NT2/D1 (cell line): ENCODE results near the gene TRAIP.
"Not testable (repeated sequence)": the region's sequence is repeated elsewhere in the genome, so short reads cannot be mapped to it uniquely, and the experiment has no call there.

Source experiments
- DNase-seq: peaks from one replicate; pipeline ENCODE4 v3.0.0-alpha.2; 2011; ENCODE audit warnings: low read depth, low spot score
- H3K27me3 ChIP-seq: 2 replicates; pipeline ENCODE4 v1.6.0; 2011; ENCODE audit warnings: mild to moderate bottlenecking; ENCODE audit not compliant: insufficient read length, insufficient read depth
- H3K36me3 ChIP-seq: 2 replicates; pipeline ENCODE4 v1.6.1; 2011; ENCODE audit warnings: mild to moderate bottlenecking, low read length, mixed read lengths; ENCODE audit not compliant: insufficient read depth, insufficient read length
- H3K4me1 ChIP-seq: 2 replicates; pipeline ENCODE4 v1.5.1; 2011; ENCODE audit not compliant: insufficient read depth, insufficient read length
- H3K4me3 ChIP-seq: 2 replicates; pipeline ENCODE4 v1.5.1; 2011; ENCODE audit warnings: low read depth; ENCODE audit not compliant: insufficient read length
- H3K9ac ChIP-seq: 2 replicates; pipeline ENCODE4 v1.6.0; 2011; ENCODE audit warnings: low read depth; ENCODE audit not compliant: insufficient read length
- H3K9me3 ChIP-seq: 2 replicates; pipeline ENCODE4 v1.5.1; 2011; ENCODE audit warnings: mild to moderate bottlenecking, low read length; ENCODE audit not compliant: insufficient read depth
- SUZ12 ChIP-seq: IDR thresholded peaks from 2 replicates; pipeline ENCODE4 v1.6.1; 2011; ENCODE audit not compliant: insufficient read length, insufficient read depth; ENCODE audit errors: extremely low read depth
- YY1 ChIP-seq: IDR thresholded peaks from 2 replicates; pipeline ENCODE4 v1.6.1; 2011; ENCODE audit not compliant: insufficient read length, insufficient read depth
- ZNF274 ChIP-seq: IDR thresholded peaks from 2 replicates; pipeline ENCODE4 v1.6.1; 2011; ENCODE audit warnings: mild to moderate bottlenecking, low read depth, low read length

TRAIP gene

GRCh38 chr3:49786357-49787181, 69.8 kb downstream of the TRAIP start, which contains the start of gene IP6K1:
TSS of gene IP6K1 (minus strand) at chr3:49786542. CDS start at chr3:49748040, 38,502 bp downstream.
- peaks cover 9% of the 10 kb centered on the region for H3K4me1 ChIP-seq
- no peaks in the 10 kb centered on the region for H3K27me3 ChIP-seq
- H3K9ac ChIP-seq: peak within 1 kb of the TSS; percentile 88
- H3K36me3 ChIP-seq: peaks cover 23% of the 10 kb centered on the region
- no peaks in the 10 kb centered on the region for H3K9me3 ChIP-seq
- peak within 1 kb of the TSS; percentile 75 for H3K4me3 ChIP-seq
- TF ChIP-seq SUZ12: no peak
- no peak for TF ChIP-seq ZNF274
- peak; percentile 82 for TF ChIP-seq YY1
- peak; percentile 100 for DNase-seq

- TF ChIP-seq ZNF274 (no peak), YY1 (no peak), SUZ12 (no peak)
- H3K36me3 ChIP-seq: peaks cover 28% of the 10 kb centered on the region
- peak overlapping the region; percentile 75 for H3K4me3 ChIP-seq
- H3K9me3 ChIP-seq: no peaks in the 10 kb centered on the region
- peak overlapping the region; percentile 88 for H3K9ac ChIP-seq
- no peak for DNase-seq
- H3K27me3 ChIP-seq: no peaks in the 10 kb centered on the region
- peaks cover 7% of the 10 kb centered on the region for H3K4me1 ChIP-seq
These were observed 70.6 kb downstream of the TRAIP start for GRCh38 chr3:49785565-49786356.

- not testable (repeated sequence) for H3K4me1 ChIP-seq, DNase-seq, H3K9me3 ChIP-seq, H3K27me3 ChIP-seq, H3K4me3 ChIP-seq, H3K9ac ChIP-seq
- peaks cover 50% of the 10 kb centered on the region for H3K36me3 ChIP-seq
These were observed 74.1 kb downstream of the TRAIP start for GRCh38 chr3:49782277-49782676.

GRCh38 chr3:49781415-49782199, 74.8 kb downstream of the TRAIP start:
- no peak overlapping the region for H3K9ac ChIP-seq
- peaks cover 56% of the 10 kb centered on the region for H3K36me3 ChIP-seq
- DNase-seq: no peak
- no peaks in the 10 kb centered on the region for H3K9me3 ChIP-seq
- H3K4me1 ChIP-seq: peaks cover 3% of the 10 kb centered on the region
- no peak overlapping the region for H3K4me3 ChIP-seq
- TF ChIP-seq ZNF274 (no peak), SUZ12 (no peak), YY1 (no peak)
- H3K27me3 ChIP-seq: no peaks in the 10 kb centered on the region

GRCh38 chr3:49780975-49781365, 75.4 kb downstream of the TRAIP start:
- H3K4me3 ChIP-seq, DNase-seq, H3K4me1 ChIP-seq, H3K9ac ChIP-seq, H3K27me3 ChIP-seq, H3K9me3 ChIP-seq: not testable (repeated sequence)
- H3K36me3 ChIP-seq: peaks cover 56% of the 10 kb centered on the region

- H3K9ac ChIP-seq: no peak overlapping the region
- H3K4me3 ChIP-seq: no peak overlapping the region
- no peaks in the 10 kb centered on the region for H3K27me3 ChIP-seq
- peaks cover 3% of the 10 kb centered on the region for H3K4me1 ChIP-seq
- no peak for DNase-seq
- no peaks in the 10 kb centered on the region for H3K9me3 ChIP-seq
- TF ChIP-seq ZNF274 (no peak), SUZ12 (no peak), YY1 (no peak)
- peaks cover 60% of the 10 kb centered on the region for H3K36me3 ChIP-seq
These were observed 76.0 kb downstream of the TRAIP start for GRCh38 chr3:49780080-49780974.
